Sigmoid colon (tissue), 4 donors: ENCODE measurements around the gene BCAS3.

Source experiments
- CTCF ChIP-seq, 4 experiments: fragments of 450-650 bp in 3 of 4; fragments of 200-600 bp in 1 of 4; IDR thresholded peaks; one replicate each; pipeline ENCODE4 v1.5.1; 2016 to 2019; ENCODE audit warnings: antibody characterized with exemption in 4 of 4, mild to moderate bottlenecking in 3 of 4, moderate library complexity in 2 of 4
- POLR2A ChIP-seq, 2 donors: fragments of 450-650 bp; IDR thresholded peaks; one replicate each; pipeline ENCODE4 v1.6.1; 2016; ENCODE audit warnings: antibody characterized with exemption in 2 of 2, mild to moderate bottlenecking in 2 of 2, moderate library complexity in 2 of 2
- POLR2AphosphoS5 ChIP-seq, 4 donors: sonication (generic); formaldehyde crosslinking; IDR thresholded peaks; one replicate each; pipeline ENCODE4 v1.6.1; 2017; ENCODE audit warnings: antibody characterized with exemption in 4 of 4

GRCh38 chr17:60656499-60656898, 21.2 kb upstream of the BCAS3 start:
- TF ChIP-seq POLR2AphosphoS5 (IDR thresholded peaks at IDR 0.05) = no peak
- TF ChIP-seq CTCF (IDR thresholded peaks at IDR 0.05) = no peak
- no peak for TF ChIP-seq POLR2A (IDR thresholded peaks at IDR 0.05)
